HG02973 (cell line): ENCODE results near the gene IRX1.

Source experiments
- ATAC-seq: cut with Tn5 transposase; IDR thresholded peaks from one replicate; pipeline ENCODE4 v1.9.1; 2021; ENCODE audit warnings: moderate library complexity; ENCODE audit not compliant: unreplicated experiment

Gene IRX1

GRCh38 chr5:3642231-3642630 lies 46.6 kb downstream of the IRX1 start:
- no peak for ATAC-seq

- no peak for ATAC-seq
Observed at GRCh38 chr5:3650320-3650719, 54.7 kb downstream of the IRX1 start.

- no peak for ATAC-seq
Observed at GRCh38 chr5:3650868-3651267, 55.2 kb downstream of the IRX1 start.
